HepG2 (cell line): ENCODE results near the gene WSB1. TPM values are rescaled to one million over a fixed set of nuclear protein-coding genes. Genes with fewer than 3 reads are reported as not detected.

Experiments used
- ATAC-seq: fragments of 200-7000 bp; cut with Tn5 transposase; 3 replicates; pipeline ENCODE4 v1.9.1; 2020; ENCODE audit warnings: mild to moderate bottlenecking, moderate library complexity
- BruUV-seq: library from RNA; stranded (reverse); fragments of 400-500 nt; replicated peaks from 2 replicates; lab custom pipeline; 2021; lab: Mats Ljungman, UMichigan
- CTCF ChIA-PET: fragments of 300-600 bp; formaldehyde crosslinking; extraction: SDS; loops from one replicate; lab custom pipeline; 2021; ENCODE audit warnings: low total read pairs, inconsistent platforms, low intra/inter-chr PET ratio; lab: Yijun Ruan, JAX
- POLR2A ChIA-PET: fragments of 350-600 bp; sonication (Branson Sonifier 250); formaldehyde crosslinking; loops from one replicate; lab custom pipeline; 2020; ENCODE audit warnings: antibody characterized with exemption, inconsistent platforms; lab: Yijun Ruan, JAX
- DNase-seq: peaks from one replicate; pipeline ENCODE4 v3.0.0-alpha.2; 2015; ENCODE audit warnings: low spot score
- FAIRE-seq: peaks from 3 replicates; lab custom pipeline; 2011; peaks lifted over from hg19 to GRCh38; lab: Jason Lieb, UNC
- H2AFZ ChIP-seq: one replicate; pipeline ENCODE4 v1.6.1; 2011; ENCODE audit warnings: low read length, inconsistent platforms
- H3K27ac ChIP-seq: fragments of 300-600 bp; 3 replicates; pipeline ENCODE4 v1.8.0; 2011; ENCODE audit warnings: mixed run types, mild to moderate bottlenecking, mixed read lengths, low read length, inconsistent platforms; ENCODE audit not compliant: insufficient read depth; ENCODE audit errors: extremely low read length
- H3K27me3 ChIP-seq, 2 experiments: fragments of 200-600 bp in 1 of 2; 2 replicates in 1 of 2; 3 replicates in 1 of 2; pipeline versions ENCODE4 v1.6.0 to v1.8.0; 2011; ENCODE audit warnings: low read length in 2 of 2, mild to moderate bottlenecking in 2 of 2, moderate library complexity in 2 of 2, inconsistent platforms in 1 of 2; ENCODE audit not compliant: insufficient read depth in 2 of 2, control insufficient read depth in 1 of 2
- H3K36me3 ChIP-seq, 2 experiments: fragments of 200-600 bp in 1 of 2; replicated peaks in 1 of 2; 2 replicates in 1 of 2; 3 replicates in 1 of 2; pipeline versions ENCODE4 v1.5.1 to v1.8.0; 2011; ENCODE audit warnings: low read length in 2 of 2, inconsistent platforms in 1 of 2; ENCODE audit not compliant: insufficient read depth in 2 of 2, control insufficient read depth in 1 of 2
- H3K4me1 ChIP-seq: 2 replicates; pipeline ENCODE4 v1.5.1; 2012; ENCODE audit warnings: low read length, inconsistent platforms; ENCODE audit not compliant: insufficient read depth
- H3K4me2 ChIP-seq: 2 replicates; pipeline ENCODE4 v1.6.0; 2011; ENCODE audit warnings: low read depth, low read length, inconsistent platforms
- H3K4me3 ChIP-seq, 3 experiments: fragments of 200-600 bp in 1 of 3; sonication (generic), shearing (Covaris generic) in 1 of 3; replicated peaks in 1 of 3; 2 replicates each; pipeline ENCODE4 v1.5.1; 2011 to 2016; ENCODE audit warnings: low read length in 3 of 3, inconsistent platforms in 2 of 3, low read depth in 2 of 3, mild to moderate bottlenecking in 2 of 3, control low read depth in 1 of 3, mixed read lengths in 1 of 3; ENCODE audit not compliant: insufficient read depth in 1 of 3
- H3K79me2 ChIP-seq: one replicate; pipeline ENCODE4 v1.6.1; 2011; ENCODE audit warnings: low read length, inconsistent platforms; ENCODE audit not compliant: insufficient read depth
- H3K9ac ChIP-seq: 2 replicates; pipeline ENCODE4 v1.6.0; 2011; ENCODE audit warnings: mild to moderate bottlenecking, low read depth, low read length, inconsistent platforms; ENCODE audit not compliant: insufficient read depth
- H3K9me3 ChIP-seq: 2 replicates; pipeline ENCODE4 v1.5.1; 2012; ENCODE audit warnings: mild to moderate bottlenecking, low read length
- H4K20me1 ChIP-seq: 2 replicates; pipeline ENCODE4 v1.6.0; 2011; ENCODE audit warnings: inconsistent platforms, mild to moderate bottlenecking, low read length, moderate library complexity; ENCODE audit not compliant: insufficient read depth
- ARID5B ChIP-seq: IDR thresholded peaks from 2 replicates; pipeline ENCODE4 v1.4.0; 2020; ENCODE audit warnings: mild to moderate bottlenecking, missing genetic modification reagents
- BRF2 ChIP-seq: sonication (generic); formaldehyde crosslinking; IDR thresholded peaks from 2 replicates; pipeline ENCODE4 v1.8.1; 2022; ENCODE audit warnings: mild to moderate bottlenecking, missing genetic modification reagents
- FOXK2 ChIP-seq: fragments of 450-650 bp; IDR thresholded peaks from 2 replicates; pipeline ENCODE4 v1.6.1; 2016
- GATAD2A ChIP-seq: IDR thresholded peaks from 2 replicates; pipeline ENCODE4 v1.6.1; 2016
- RFX1 ChIP-seq: fragments of 450-650 bp; IDR thresholded peaks from 2 replicates; pipeline ENCODE4 v1.6.1; 2017
- RNF2 ChIP-seq: fragments of 450-650 bp; conservative IDR thresholded peaks from 2 replicates; pipeline ENCODE4 v1.6.1; 2016; ENCODE audit warnings: low read depth
- SNRNP70 ChIP-seq: fragments of 200-400 bp; formaldehyde crosslinking; IDR thresholded peaks from 2 replicates; pipeline ENCODE4 v1.6.1; 2017; ENCODE audit warnings: mild to moderate bottlenecking, low read depth, low read length, moderate library complexity
- SOX13 ChIP-seq, 3 experiments: fragments of 450-650 bp in 1 of 3; sonication (generic) in 1 of 3; formaldehyde crosslinking in 1 of 3; IDR thresholded peaks in 2 of 3; conservative IDR thresholded peaks in 1 of 3; 2 replicates each; pipeline versions ENCODE4 v1.5.0 to v1.6.1; 2016 to 2020; ENCODE audit warnings: antibody characterized with exemption in 1 of 3, mild to moderate bottlenecking in 1 of 3, missing compliant biosample characterization in 1 of 3, missing genetic modification reagents in 1 of 3, moderate library complexity in 1 of 3
- SP5 ChIP-seq: IDR thresholded peaks from 2 replicates; pipeline ENCODE4 v1.6.1; 2016; ENCODE audit warnings: low read depth, borderline replicate concordance
- TAF15 ChIP-seq: fragments of 200-400 bp; formaldehyde crosslinking; IDR thresholded peaks from one replicate; pipeline ENCODE4 v1.6.1; 2018; ENCODE audit warnings: mild to moderate bottlenecking, low read depth, low read length; ENCODE audit not compliant: poor library complexity, severe bottlenecking
- YEATS2 ChIP-seq: sonication (generic); formaldehyde crosslinking; IDR thresholded peaks from 2 replicates; pipeline ENCODE4 v1.4.0; 2020; ENCODE audit warnings: missing genetic modification reagents, borderline replicate concordance
- ZBTB46 ChIP-seq: sonication (generic); formaldehyde crosslinking; IDR thresholded peaks from 2 replicates; pipeline ENCODE4 v1.4.0; 2020; ENCODE audit warnings: mild to moderate bottlenecking, missing genetic modification reagents, borderline replicate concordance
- ZNF496 ChIP-seq: sonication (generic); formaldehyde crosslinking; IDR thresholded peaks from 2 replicates; pipeline ENCODE4 v1.8.1; 2023; ENCODE audit warnings: mild to moderate bottlenecking, moderate library complexity, missing genetic modification reagents; ENCODE audit not compliant: insufficient replicate concordance
- ZNF556 ChIP-seq: sonication (generic); formaldehyde crosslinking; IDR thresholded peaks from 2 replicates; pipeline ENCODE4 v1.4.0; 2020; ENCODE audit warnings: mild to moderate bottlenecking, missing genetic modification reagents, borderline replicate concordance
- ZNF577 ChIP-seq: sonication (generic); formaldehyde crosslinking; IDR thresholded peaks from 2 replicates; pipeline ENCODE4 v1.4.0; 2020; ENCODE audit warnings: mild to moderate bottlenecking, low read depth, missing genetic modification reagents, borderline replicate concordance
- ZNF737 ChIP-seq: sonication (generic); formaldehyde crosslinking; IDR thresholded peaks from 2 replicates; pipeline ENCODE4 v1.5.0; 2020; ENCODE audit warnings: missing genetic modification reagents, mild to moderate bottlenecking, borderline replicate concordance
- ZSCAN22 ChIP-seq: sonication (generic); formaldehyde crosslinking; IDR thresholded peaks from 2 replicates; pipeline ENCODE4 v1.4.0; 2020; ENCODE audit warnings: mild to moderate bottlenecking, missing genetic modification reagents
- WGBS: methylation state at CpG from one replicate; pipeline ENCODE4 v1.1.6; 2017; ENCODE audit warnings: low lambda C conversion rate; 5-methylcytosine and 5-hydroxymethylcytosine counted together
- in situ Hi-C: cut with HindIII; loops from 2 replicates; pipeline ENCODE4 v1.10.0; 2017; ENCODE audit warnings: low pct_unique_long_range_greater_than_20kb; ENCODE audit not compliant: extremely low pct_ligation_motif_present
- intact Hi-C: fragments of 100-400 bp; cut with micrococcal nuclease; formaldehyde crosslinking; loops from one replicate; pipeline ENCODE4 v1.10.0; 2022; ENCODE audit not compliant: unreplicated experiment
- polyA plus RNA-seq, 8 experiments: library from polyadenylated mRNA; depleted of rRNA in 3 of 8; stranded (reverse) in 7 of 8; unstranded in 1 of 8; fragments of >200 nt; fragmentation: Illumina TruSeq in 4 of 8; extraction: Trizol in 4 of 8; gene quantifications; 2 replicates each; pipeline versions ENCODE4 v1.2.1 to v1.2.3, GENCODE V29; 2011 to 2016; ENCODE audit warnings: low read depth in 4 of 8, missing spikeins in 1 of 8, mixed read lengths in 1 of 8; ENCODE audit not compliant: insufficient read depth in 1 of 8
- total RNA-seq, 5 experiments: library from RNA; depleted of rRNA; stranded (reverse); fragments of >200 nt; fragmentation: Illumina TruSeq; extraction: Trizol; gene quantifications; 2 replicates each; pipeline ENCODE4 v1.2.3, GENCODE V29; 2016; ENCODE audit warnings: low read depth in 1 of 5

Gene WSB1
- total and polyA plus RNA-seq, 2 of the 13 experiments (the other 11 are each of a cell fraction or from before 2014, with no cell fraction given): 81.3 to 294 TPM

GRCh38 chr17:27323538-27324215 is 29.8 kb downstream of the WSB1 start:
- POLR2A ChIA-PET: interaction anchor here (4.2 kb wide), 1 partner anchor 29 kb away, joined by 20 read pairs; the partner anchor contains the start of gene WSB1
- Histone ChIP-seq H3K27ac (no peak overlapping the region), H3K27me3 (no peaks in the 10 kb centered on the region), H3K36me3 (0 out of 5 replicates have a peak, but pooled peaks cover 0 to under 1% of the 10 kb centered on the region in 2 experiments), H3K4me3 (peak overlapping the region in 1 of 3 experiments; percentile 56; a peak in 3 of 6 replicates), H3K9me3 (no peaks in the 10 kb centered on the region), H3K79me2 (no peaks in the 10 kb centered on the region), H3K4me2 (peak overlapping the region; percentile 61), H3K9ac (no peak overlapping the region), H2AFZ (no peak overlapping the region), H4K20me1 (no peaks in the 10 kb centered on the region), H3K4me1 (peaks cover 61% of the 10 kb centered on the region)
- CTCF ChIA-PET: no interaction called here
- peak; percentile 77 for DNase-seq
- in situ Hi-C loops: no loop called here
- 9% methylated on average over 3 of the region's 7 CpGs for WGBS
- ATAC-seq: peak; percentile 83
- FAIRE-seq: peak; percentile 74
- no TSS peak for BruUV-seq
- intact Hi-C loops: no loop called here
- TF ChIP-seq TAF15 (no peak), SNRNP70 (no peak), ZSCAN22 (CRISPR knock-in tag) (no peak), SP5 (peak; percentile 32; the same call in 1 of the 2 replicates), RFX1 (no peak), RNF2 (no peak), ZBTB46 (CRISPR knock-in tag) (no peak), ZNF577 (CRISPR knock-in tag) (no peak), ZNF737 (CRISPR knock-in tag) (no peak), GATAD2A (CRISPR knock-in tag) (no peak), FOXK2 (no peak), ARID5B (peak; percentile 26; the same call in 1 of the 2 replicates), SOX13 (IDR thresholded peaks at IDR 0.05) (no peak), SOX13 (CRISPR knock-in tag; conservative IDR thresholded peaks at IDR 0.05 in 1 of 2, IDR thresholded peaks at IDR 0.05 in 1 of 2) (peak in 1 of 2 experiments; percentile 15; a peak in 1 of 4 replicates), ZNF556 (CRISPR knock-in tag) (no peak), ZNF496 (no peak), BRF2 (CRISPR knock-in tag) (no peak), YEATS2 (CRISPR knock-in tag) (no peak)
